Thyroid gland (tissue), 4 donors: ENCODE measurements around the gene GPC6. TPM values are rescaled to one million over a fixed set of nuclear protein-coding genes. Genes with fewer than 3 reads are reported as not detected.

Source experiments
- DNase-seq, 2 donors: peaks; one replicate each; pipeline ENCODE4 v3.0.0-alpha.2; 2019
- H3K27ac ChIP-seq, 3 donors: fragments of 200-600 bp; sonication (generic); 1 replicate in 2 of 3; 2 replicates in 1 of 3; pipeline ENCODE4 v1.5.1; 2016 to 2019; ENCODE audit warnings: mild to moderate bottlenecking in 1 of 3, moderate library complexity in 1 of 3
- H3K27me3 ChIP-seq: fragments of 200-600 bp; sonication (generic); one replicate; pipeline ENCODE4 v1.5.1; 2019
- H3K36me3 ChIP-seq, 2 donors: fragments of 200-600 bp; sonication (generic); one replicate each; pipeline ENCODE4 v1.5.1; 2016 to 2019
- H3K4me1 ChIP-seq, 2 donors: fragments of 200-600 bp; sonication (generic); one replicate each; pipeline ENCODE4 v1.5.1; 2017 to 2019
- H3K4me3 ChIP-seq, 3 donors: fragments of 200-600 bp; sonication (generic); replicated peaks in 1 of 3; 1 replicate in 2 of 3; 2 replicates in 1 of 3; pipeline ENCODE4 v1.5.1; 2016; ENCODE audit warnings: mild to moderate bottlenecking in 1 of 3
- H3K9me3 ChIP-seq: fragments of 200-600 bp; sonication (generic); one replicate; pipeline ENCODE4 v1.5.1; 2017
- CTCF ChIP-seq, 6 experiments: fragments of 200-600 bp in 3 of 6; fragments of 450-650 bp in 3 of 6; sonication (generic) in 3 of 6; IDR thresholded peaks; one replicate each; pipeline ENCODE4 v1.5.1; 2016 to 2019; ENCODE audit warnings: antibody characterized with exemption in 6 of 6, mild to moderate bottlenecking in 2 of 6, inconsistent platforms in 1 of 6, moderate library complexity in 1 of 6
- POLR2A ChIP-seq, 2 donors: fragments of 450-650 bp; IDR thresholded peaks; one replicate each; pipeline ENCODE4 v1.6.1; 2017; ENCODE audit warnings: antibody characterized with exemption in 2 of 2, mild to moderate bottlenecking in 2 of 2, moderate library complexity in 1 of 2
- WGBS, 2 donors: methylation state at CpG; one replicate each; pipeline ENCODE4 v1.1.5; 2017; 5-methylcytosine and 5-hydroxymethylcytosine counted together
- intact Hi-C: fragments of 100-400 bp; cut with DNase I; formaldehyde crosslinking; loops from one replicate; pipeline ENCODE4 v1.15.1; 2023
- total RNA-seq, 4 donors: library from RNA; depleted of rRNA; stranded (reverse); fragments of >200 nt; gene quantifications; one replicate each; pipeline ENCODE4 v1.2.3, GENCODE V29; 2016

GPC6 gene
- total RNA-seq, 4 donors from 2014 or later, result 2.8 to 13.4 (median 7.5) TPM

GRCh38 chr13:94050686-94051085 is 824.1 kb downstream of the GPC6 start:
- TF ChIP-seq CTCF (IDR thresholded peaks at IDR 0.05), result no peak
- TF ChIP-seq POLR2A (IDR thresholded peaks at IDR 0.05), result no peak
- Histone ChIP-seq H3K36me3 (no peaks in the 10 kb centered on the region), H3K4me3 (no peak overlapping the region), H3K4me1 (no peaks in the 10 kb centered on the region), H3K27ac (no peak overlapping the region), H3K27me3 (no peaks in the 10 kb centered on the region), H3K9me3 (no peaks in the 10 kb centered on the region)
- intact Hi-C loops, result no loop called here
- no peak for DNase-seq
- WGBS, 2 donors, result 81 to 85% methylated on average over 2 of the region's 2 CpGs

- no peak for DNase-seq
- H3K9me3 ChIP-seq, result no peaks in the 10 kb centered on the region
- H3K4me3 ChIP-seq, result no peak overlapping the region
- H3K36me3 ChIP-seq, result no peaks in the 10 kb centered on the region
- H3K4me1 ChIP-seq, result no peaks in the 10 kb centered on the region
- intact Hi-C loops, result no loop called here
- H3K27ac ChIP-seq, result no peak overlapping the region
- WGBS, 2 donors, result 76 to 86% methylated on average over 11 of the region's 11 CpGs
- H3K27me3 ChIP-seq, result no peaks in the 10 kb centered on the region
- no peak for TF ChIP-seq CTCF (IDR thresholded peaks at IDR 0.05)
- TF ChIP-seq POLR2A (IDR thresholded peaks at IDR 0.05), result no peak
These were observed 827.5 kb downstream of the GPC6 start for GRCh38 chr13:94053986-94054593.

GRCh38 chr13:94056362-94056990 is 829.9 kb downstream of the GPC6 start:
- Histone ChIP-seq H3K4me1 (no peaks in the 10 kb centered on the region), H3K9me3 (no peaks in the 10 kb centered on the region), H3K27me3 (no peaks in the 10 kb centered on the region), H3K27ac (no peak overlapping the region), H3K4me3 (no peak overlapping the region), H3K36me3 (no peaks in the 10 kb centered on the region)
- no peak for DNase-seq
- no peak for TF ChIP-seq CTCF (IDR thresholded peaks at IDR 0.05)
- TF ChIP-seq POLR2A (IDR thresholded peaks at IDR 0.05), result no peak
- WGBS, 2 donors, result 83 to 84% methylated on average over 4 of the region's 4 CpGs
- intact Hi-C loops, result no loop called here

GRCh38 chr13:94057618-94058186 is 831.1 kb downstream of the GPC6 start:
- no peaks in the 10 kb centered on the region for H3K4me1 ChIP-seq
- H3K27me3 ChIP-seq, result no peaks in the 10 kb centered on the region
- 77 to 83% methylated on average over 2 of the region's 2 CpGs for WGBS, 2 donors
- H3K4me3 ChIP-seq, result no peak overlapping the region
- no peaks in the 10 kb centered on the region for H3K36me3 ChIP-seq
- no peak for TF ChIP-seq CTCF (IDR thresholded peaks at IDR 0.05)
- TF ChIP-seq POLR2A (IDR thresholded peaks at IDR 0.05), result no peak
- no peak for DNase-seq
- no peak overlapping the region for H3K27ac ChIP-seq
- H3K9me3 ChIP-seq, result no peaks in the 10 kb centered on the region
- intact Hi-C loops, result no loop called here

- WGBS, 2 donors, result 65 to 69% methylated on average over 2 of the region's 2 CpGs
- TF ChIP-seq CTCF (IDR thresholded peaks at IDR 0.05) (no peak), POLR2A (IDR thresholded peaks at IDR 0.05) (no peak)
- intact Hi-C loops, result no loop called here
These were observed 832.3 kb downstream of the GPC6 start for GRCh38 chr13:94058821-94059360.

More at GRCh38 chr13:94058821-94059360, 832.3 kb downstream of the GPC6 start:
- H3K36me3 ChIP-seq, result no peaks in the 10 kb centered on the region
- no peaks in the 10 kb centered on the region for H3K27me3 ChIP-seq
- DNase-seq, result no peak
- H3K9me3 ChIP-seq, result no peaks in the 10 kb centered on the region
- H3K27ac ChIP-seq, result no peak overlapping the region
- H3K4me1 ChIP-seq, result no peaks in the 10 kb centered on the region
- H3K4me3 ChIP-seq, result no peak overlapping the region
